ENCODE data around the gene ADAMTSL3.
"Not testable (repeated sequence)": the region's sequence is repeated elsewhere in the genome, so short reads cannot be mapped to it uniquely, and the experiment has no call there.

The ADAMTSL3 gene

GRCh38 chr15:83734487-83734886, 80.6 kb downstream of the ADAMTSL3 start:
- FAIRE-seq (no peak), DNase-seq (ENCODE audit: insufficient read length, low spot score) (no peak)

DNA sequence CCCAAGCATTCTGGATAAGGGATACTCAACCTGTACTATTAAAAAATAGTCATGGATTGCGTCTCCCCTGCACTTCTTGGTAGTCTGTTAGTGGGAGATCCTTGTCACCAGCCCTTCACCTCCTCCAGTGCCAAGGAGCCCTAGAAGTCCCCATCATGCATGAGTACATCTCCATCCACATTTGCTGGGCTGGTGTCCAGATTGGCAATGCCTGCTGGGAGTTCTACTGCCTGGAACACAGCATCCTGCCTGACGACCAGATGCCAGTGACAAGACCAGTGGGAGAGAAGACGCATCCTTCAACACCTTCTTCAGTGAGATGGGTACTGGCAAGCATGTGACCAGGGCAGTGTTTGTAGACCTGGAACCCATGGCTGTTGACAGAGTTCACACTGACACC, 85.7 kb downstream of the ADAMTSL3 start:
- FAIRE-seq (no peak), DNase-seq (ENCODE audit: insufficient read length, low spot score) (no peak)

- FAIRE-seq: no peak
- no peak for DNase-seq (ENCODE audit: insufficient read length, low spot score)
These were observed 91.8 kb downstream of the ADAMTSL3 start for GRCh38 chr15:83745771-83746170.

GRCh38 chr15:83746231-83746630, 92.3 kb downstream of the ADAMTSL3 start:
- DNase-seq (ENCODE audit: insufficient read length, low spot score): no peak

GRCh38 chr15:83747050-83747717, 93.3 kb downstream of the ADAMTSL3 start:
- no peak for DNase-seq (ENCODE audit: insufficient read length, low spot score)
- no peak for FAIRE-seq

More at GRCh38 chr15:83746231-83746630, 92.3 kb downstream of the ADAMTSL3 start:
- FAIRE-seq: no peak

DNA sequence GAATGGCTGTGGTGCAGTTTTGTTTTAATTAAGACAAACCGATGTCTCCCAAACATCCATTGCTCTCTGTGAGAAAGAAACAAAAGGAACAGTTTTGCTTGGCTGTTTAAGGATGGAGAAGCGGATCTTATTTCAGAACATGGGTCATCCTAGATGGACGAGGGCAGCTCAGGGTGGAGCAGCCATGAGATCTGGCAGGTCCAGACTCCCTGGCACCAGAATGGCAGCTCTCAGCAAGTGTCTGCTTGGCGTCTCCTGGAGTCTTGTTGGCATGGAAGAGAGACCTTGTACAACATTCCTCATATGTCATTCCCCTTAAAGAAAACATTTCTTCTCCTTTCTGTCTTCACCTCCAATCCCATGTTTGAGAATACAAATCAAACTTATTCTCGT, 93.8 kb downstream of the ADAMTSL3 start:
- FAIRE-seq: no peak

DNA sequence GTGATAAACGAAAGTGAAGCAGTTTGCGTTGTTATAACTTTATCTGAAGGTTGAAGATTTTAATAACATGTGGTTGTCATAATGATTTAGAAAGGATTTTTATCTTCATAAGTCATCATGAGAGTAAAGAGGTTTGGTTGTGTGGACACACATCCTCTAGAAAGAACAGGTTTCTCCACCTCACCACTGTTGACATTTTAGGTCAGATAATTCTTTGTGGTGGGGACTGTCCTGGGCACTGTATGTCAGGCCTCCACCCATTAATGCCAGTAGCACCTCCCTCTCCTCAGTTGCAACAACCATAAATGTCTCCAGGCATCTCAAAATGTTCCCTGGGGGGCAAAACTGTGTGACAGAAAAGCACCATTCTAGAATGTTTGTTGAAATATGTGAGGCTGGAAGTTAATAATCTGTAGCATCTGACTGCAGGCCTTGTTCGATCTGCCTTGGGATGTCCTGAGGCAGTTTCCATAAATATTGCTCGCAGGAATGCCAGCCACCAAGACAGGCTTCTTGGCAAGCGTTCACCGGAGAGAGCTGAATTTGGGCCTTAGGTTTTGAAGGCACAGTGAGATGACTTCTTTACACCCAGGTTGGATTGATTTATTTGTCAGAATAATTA, 100.1 kb downstream of the ADAMTSL3 start:
- FAIRE-seq (no peak), DNase-seq (ENCODE audit: insufficient read length, low spot score) (no peak)

More for the DNA sequence above, 93.8 kb downstream of the ADAMTSL3 start:
- DNase-seq (ENCODE audit: insufficient read length, low spot score): no peak

DNA sequence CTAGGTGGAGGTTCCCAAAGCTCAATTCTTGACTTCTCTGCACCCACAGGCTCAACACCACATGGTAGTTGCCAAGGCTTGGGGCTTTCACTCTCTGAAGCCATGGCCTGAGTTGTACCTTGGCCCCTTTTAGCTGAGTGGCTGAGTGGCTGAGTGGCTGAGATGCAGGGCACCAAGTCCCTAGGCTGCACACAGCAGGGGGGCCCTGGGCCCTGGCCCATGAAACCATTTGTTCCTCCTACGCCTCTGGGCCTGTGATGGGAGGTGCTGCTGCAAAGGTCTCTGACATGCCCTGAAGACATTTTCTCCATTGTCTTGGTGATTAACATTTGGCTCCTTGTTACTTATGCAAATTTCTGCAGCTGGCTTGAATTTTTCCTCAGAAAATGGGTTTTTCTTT, 103.4 kb downstream of the ADAMTSL3 start:
- not testable (repeated sequence) for FAIRE-seq; DNase-seq (ENCODE audit: insufficient read length, low spot score)

GRCh38 chr15:83762367-83762766, 108.4 kb downstream of the ADAMTSL3 start:
- DNase-seq (ENCODE audit: insufficient read length, low spot score): no peak
- no peak for FAIRE-seq

DNA sequence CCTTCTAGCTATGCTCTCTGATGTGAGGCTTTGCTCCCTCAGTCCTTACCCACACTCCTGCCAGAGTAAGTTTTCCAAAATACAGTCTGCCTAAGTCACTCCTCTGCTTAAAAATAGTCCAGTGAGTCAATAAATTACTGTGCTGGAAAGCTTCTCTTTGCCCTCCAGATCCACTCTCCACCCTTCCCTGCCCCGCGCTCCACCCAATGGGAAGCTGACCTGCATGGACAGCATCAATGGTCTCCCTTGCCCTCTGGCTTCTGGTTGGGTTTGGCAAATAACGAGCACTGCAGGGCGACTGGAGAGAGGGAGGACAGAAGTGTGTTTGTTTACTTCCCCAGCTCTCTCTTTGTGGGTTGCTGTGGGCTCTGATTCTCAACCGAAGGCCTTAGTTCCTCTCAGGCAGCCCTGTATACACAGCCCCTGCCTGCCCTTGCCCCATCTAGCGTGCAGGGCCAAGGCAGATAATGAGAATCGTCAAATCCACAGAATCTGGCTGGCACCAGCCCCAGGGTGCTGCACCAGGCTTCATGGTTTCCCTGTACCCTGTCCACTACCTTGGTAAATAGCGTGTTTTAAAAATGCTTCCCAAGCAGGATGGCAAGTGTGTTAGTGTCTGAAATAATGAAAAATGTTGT, 110.4 kb downstream of the ADAMTSL3 start:
- DNase-seq (ENCODE audit: insufficient read length, low spot score) (no peak), FAIRE-seq (no peak)

DNA sequence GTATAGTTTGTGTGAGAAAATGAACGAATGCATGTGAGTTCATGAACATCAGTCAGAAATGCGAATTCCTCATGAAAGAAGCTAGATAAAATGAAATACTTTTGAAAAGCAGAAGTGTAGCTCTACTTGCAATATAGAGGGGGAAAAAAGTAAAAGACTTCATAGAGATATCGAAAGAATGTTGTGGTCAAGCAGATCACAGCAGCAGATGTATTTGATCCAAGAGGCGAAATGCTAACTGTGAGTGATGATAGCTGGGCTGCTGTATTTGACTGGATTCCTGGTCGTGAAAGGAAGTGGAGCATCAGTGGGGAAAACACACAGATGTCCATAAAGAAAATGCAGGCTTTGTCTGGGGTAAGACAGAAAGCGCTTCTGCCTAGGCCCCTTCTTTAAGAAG, 112.4 kb downstream of the ADAMTSL3 start:
- DNase-seq (ENCODE audit: insufficient read length, low spot score): no peak
- FAIRE-seq: no peak

GRCh38 chr15:83767741-83768140, 113.8 kb downstream of the ADAMTSL3 start:
- FAIRE-seq (no peak), DNase-seq (ENCODE audit: insufficient read length, low spot score) (no peak)

DNA sequence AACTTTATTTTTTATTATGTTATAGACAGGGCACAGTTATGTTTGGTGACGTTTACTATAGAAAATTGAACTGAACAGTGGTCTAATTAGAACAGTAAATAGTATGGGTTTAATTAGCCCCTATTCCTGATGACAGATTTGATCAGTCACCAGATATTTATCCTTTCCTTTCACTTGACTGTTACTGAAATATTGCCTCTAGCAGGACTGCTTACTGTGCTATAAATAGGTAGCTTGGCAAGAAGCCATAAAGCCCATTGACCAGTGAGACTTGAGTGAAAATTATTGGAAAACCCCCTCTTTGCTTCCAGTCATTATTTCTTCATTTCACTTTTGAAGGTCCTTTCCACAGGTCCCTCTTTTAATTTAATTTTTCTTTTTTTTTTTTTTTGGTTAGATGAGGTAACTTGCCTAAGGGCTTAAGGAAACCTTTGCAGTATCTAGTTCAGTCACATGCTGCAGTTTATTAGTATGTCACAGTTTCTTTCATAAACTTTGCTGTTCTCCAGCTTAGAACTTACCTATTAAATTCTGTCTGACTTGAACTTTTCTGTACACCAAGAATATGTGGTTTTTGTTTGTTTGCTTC, 115.6 kb downstream of the ADAMTSL3 start:
- no peak for FAIRE-seq
- no peak for DNase-seq (ENCODE audit: insufficient read length, low spot score)

GRCh38 chr15:83775738-83776137, 121.8 kb downstream of the ADAMTSL3 start:
- DNase-seq (ENCODE audit: insufficient read length, low spot score) (no peak), FAIRE-seq (no peak)

GRCh38 chr15:83776986-83777385, 123.1 kb downstream of the ADAMTSL3 start:
- no peak for FAIRE-seq

GRCh38 chr15:83783227-83783626, 129.3 kb downstream of the ADAMTSL3 start:
- FAIRE-seq: no peak

More at GRCh38 chr15:83776986-83777385, 123.1 kb downstream of the ADAMTSL3 start:
- DNase-seq (ENCODE audit: insufficient read length, low spot score): no peak

GRCh38 chr15:83784975-83785374, 131.1 kb downstream of the ADAMTSL3 start:
- no peak for DNase-seq (ENCODE audit: insufficient read length, low spot score)
- no peak for FAIRE-seq

More at GRCh38 chr15:83783227-83783626, 129.3 kb downstream of the ADAMTSL3 start:
- DNase-seq (ENCODE audit: insufficient read length, low spot score): no peak

DNA sequence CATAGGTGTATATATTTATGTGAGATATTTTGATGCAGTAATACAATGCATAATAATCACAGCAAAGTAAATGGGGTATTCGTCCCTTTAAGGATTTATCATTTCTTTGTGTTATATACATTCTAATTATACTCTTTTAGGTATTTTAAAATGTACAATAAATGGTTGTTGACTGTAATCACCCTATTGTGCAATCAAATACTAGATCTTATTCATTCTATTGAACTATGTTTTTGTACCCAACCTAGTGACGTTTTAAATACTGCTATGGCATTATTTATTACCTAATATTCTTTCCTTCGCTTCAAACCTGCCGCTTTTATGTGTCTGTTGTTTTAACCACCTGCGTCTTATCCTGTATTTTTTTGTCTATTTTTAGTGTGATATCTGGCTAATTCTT, 132.4 kb downstream of the ADAMTSL3 start:
- FAIRE-seq: no peak
- DNase-seq (ENCODE audit: insufficient read length, low spot score): no peak

DNA sequence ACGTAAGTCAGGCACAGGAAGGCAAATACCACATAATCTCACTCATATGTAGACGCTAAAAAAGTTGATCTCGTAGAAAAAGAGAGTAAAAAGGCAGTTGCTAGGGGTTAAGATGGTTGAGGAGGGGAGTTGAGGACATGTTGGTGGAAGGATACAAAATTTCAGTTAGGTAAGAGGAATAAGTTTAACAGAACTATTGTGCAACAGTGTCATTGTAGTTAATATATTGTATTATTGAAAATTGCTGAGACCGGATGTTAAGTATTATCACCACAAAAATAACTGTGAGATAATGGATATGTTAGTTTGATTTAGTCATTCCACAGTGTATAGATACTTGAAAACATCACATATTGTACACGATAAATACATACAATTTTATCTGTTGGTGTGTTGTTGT, 139.1 kb downstream of the ADAMTSL3 start:
- DNase-seq (ENCODE audit: insufficient read length, low spot score): no peak
- FAIRE-seq: no peak

- FAIRE-seq (no peak), DNase-seq (ENCODE audit: insufficient read length, low spot score) (no peak)
These were observed 140.3 kb downstream of the ADAMTSL3 start for GRCh38 chr15:83794209-83794608.

DNA sequence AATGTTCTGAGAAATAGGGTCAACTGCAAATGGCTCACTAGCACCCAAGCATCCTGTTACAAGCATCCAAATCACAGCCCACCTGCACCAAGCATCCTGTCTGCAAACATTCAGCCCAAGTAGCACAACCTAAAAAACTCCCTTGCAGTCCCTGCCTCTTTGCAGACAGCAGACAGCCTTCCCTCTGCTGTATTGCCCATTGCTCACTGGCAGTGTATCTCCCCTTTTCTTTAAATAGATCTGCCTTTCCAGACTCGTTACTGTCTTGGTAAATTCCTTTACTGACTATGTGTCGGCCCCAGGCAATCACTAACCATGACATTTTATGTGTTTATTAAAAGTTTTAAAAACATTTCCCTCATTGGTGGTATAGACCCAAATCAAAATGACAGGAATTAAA, 155.4 kb downstream of the ADAMTSL3 start:
- FAIRE-seq: no peak

GRCh38 chr15:83810110-83810509, 156.2 kb downstream of the ADAMTSL3 start:
- DNase-seq (ENCODE audit: insufficient read length, low spot score) (no peak), FAIRE-seq (no peak)

More for the DNA sequence above, 155.4 kb downstream of the ADAMTSL3 start:
- no peak for DNase-seq (ENCODE audit: insufficient read length, low spot score)
